Activated T-cell treated with anti-CD3 and anti-CD28 coated beads, Interleukin-2, amount 50 U/mL, for 72 hours (primary cell): Measurements from ENCODE around the gene FAM221A. TPM values are rescaled to one million over a fixed set of nuclear protein-coding genes. Genes with fewer than 3 reads are reported as not detected.

Source experiments
- ATAC-seq, 2 donors: fragments of 150-1000 bp; cut with Tn5 transposase; replicated peaks in 1 of 2; 2 replicates each; pipeline ENCODE4 v1.10.0; 2021; ENCODE audit warnings: moderate library complexity in 2 of 2, mild to moderate bottlenecking in 1 of 2
- DNase-seq, 2 donors: peaks; one replicate each; pipeline ENCODE4 v3.0.0; 2021 to 2022; ENCODE audit warnings: mixed read lengths in 1 of 2
- H3K27ac Mint-ChIP-seq: one replicate; pipeline ENCODE4 v1.8.0; 2022; ENCODE audit warnings: mild to moderate bottlenecking, moderate library complexity, mixed read lengths
- H3K27me3 Mint-ChIP-seq: one replicate; pipeline ENCODE4 v1.8.0; 2022; ENCODE audit warnings: low read depth, mixed read lengths
- H3K36me3 Mint-ChIP-seq, 2 donors: one replicate each; pipeline ENCODE4 v1.8.0; 2022; ENCODE audit warnings: mixed read lengths in 2 of 2, mild to moderate bottlenecking in 1 of 2; ENCODE audit not compliant: insufficient read depth in 2 of 2
- H3K4me1 Mint-ChIP-seq: one replicate; pipeline ENCODE4 v1.8.0; 2022; ENCODE audit warnings: low read depth, mixed read lengths
- H3K4me3 Mint-ChIP-seq, 2 donors: one replicate each; pipeline ENCODE4 v1.8.0; 2022; ENCODE audit warnings: mild to moderate bottlenecking in 2 of 2, mixed read lengths in 2 of 2, moderate library complexity in 2 of 2
- H3K9me3 Mint-ChIP-seq, 2 donors: one replicate each; pipeline ENCODE4 v1.8.0; 2022; ENCODE audit warnings: mixed read lengths in 2 of 2
- total RNA-seq, 2 donors: library from RNA; stranded (reverse); gene quantifications; one replicate each; pipeline ENCODE4 v1.2.3, GENCODE V29; 2022

The FAM221A gene, protein sequence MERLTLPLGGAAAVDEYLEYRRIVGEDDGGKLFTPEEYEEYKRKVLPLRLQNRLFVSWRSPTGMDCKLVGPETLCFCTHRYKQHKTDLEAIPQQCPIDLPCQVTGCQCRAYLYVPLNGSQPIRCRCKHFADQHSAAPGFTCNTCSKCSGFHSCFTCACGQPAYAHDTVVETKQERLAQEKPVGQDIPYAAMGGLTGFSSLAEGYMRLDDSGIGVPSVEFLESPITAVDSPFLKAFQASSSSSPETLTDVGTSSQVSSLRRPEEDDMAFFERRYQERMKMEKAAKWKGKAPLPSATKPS
- 10 to 100 TPM in 1 of 2 donors, 1 to 10 TPM in 1; 8.0 to 10.1 TPM for total RNA-seq

DNA sequence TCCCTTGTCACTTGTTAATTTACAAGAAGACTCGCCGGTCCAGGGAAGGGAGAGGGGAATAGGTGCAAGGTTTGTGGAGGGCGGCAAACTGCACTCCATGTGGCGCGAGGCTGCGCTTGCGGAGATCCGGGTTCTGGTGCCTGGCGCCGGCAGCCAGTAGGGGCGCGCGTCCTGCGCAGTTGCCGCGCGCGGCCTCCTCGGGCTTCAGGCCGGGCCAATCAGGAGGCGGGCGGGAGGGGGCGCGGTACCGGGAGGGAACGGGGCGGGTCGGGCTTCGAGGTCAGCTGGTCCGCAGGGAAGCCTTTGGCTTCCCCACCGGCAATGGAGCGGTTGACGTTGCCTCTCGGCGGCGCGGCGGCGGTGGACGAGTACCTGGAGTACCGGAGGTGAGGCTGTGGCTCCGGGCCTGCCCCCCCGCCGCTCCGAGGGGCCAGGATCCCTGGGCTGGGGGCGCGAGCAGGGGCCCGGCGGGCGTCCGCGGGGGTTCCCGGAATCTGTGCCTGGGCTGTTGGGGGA lies at the start of gene FAM221A:
FAM221A (plus strand) TSS at position 302 of the 516 bp plus-strand sequence; CDS start at position 322, 20 bp downstream.
- ATAC-seq (peak; percentile 97), DNase-seq (peak; percentile 82)
- no peaks in the 10 kb centered on the region for H3K9me3 Mint-ChIP-seq
- H3K36me3 Mint-ChIP-seq = peaks cover 0 to 1% of the 10 kb centered on the region in 2 donors
- peaks cover 8% of the 10 kb centered on the region for H3K27me3 Mint-ChIP-seq
- H3K4me3 Mint-ChIP-seq = peak within 1 kb of the TSS; percentile 85 to 95
- H3K4me1 Mint-ChIP-seq = no peaks in the 10 kb centered on the region
- H3K27ac Mint-ChIP-seq = peak within 1 kb of the TSS; percentile 82

DNA sequence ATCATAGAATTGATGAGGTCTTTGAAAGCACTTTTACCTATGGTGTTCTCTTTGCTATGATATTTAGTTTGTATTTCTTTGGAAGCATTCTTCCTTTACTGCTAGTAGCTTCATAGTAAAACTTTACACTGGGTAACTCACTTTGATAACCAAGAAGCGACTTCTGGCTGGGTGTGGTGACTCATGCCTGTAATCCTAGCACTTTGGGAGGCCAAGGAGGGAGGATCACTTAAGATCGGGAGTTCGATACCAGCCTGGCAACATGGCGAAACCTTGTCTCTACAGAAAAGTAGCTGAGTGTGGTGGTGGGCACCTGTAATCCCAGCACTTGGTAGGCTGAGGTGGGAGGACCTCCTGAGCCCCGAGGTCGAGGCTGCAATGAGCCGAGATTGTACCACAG lies 46.6 kb upstream of the FAM221A start:
- H3K27me3 Mint-ChIP-seq = no peaks in the 10 kb centered on the region
- H3K4me3 Mint-ChIP-seq = no peak overlapping the region
- no peaks in the 10 kb centered on the region for H3K9me3 Mint-ChIP-seq
- no peaks in the 10 kb centered on the region for H3K4me1 Mint-ChIP-seq
- H3K36me3 Mint-ChIP-seq = peaks cover 0 to 1% of the 10 kb centered on the region in 2 donors
- DNase-seq = no peak
- H3K27ac Mint-ChIP-seq = no peak overlapping the region
- no peak for ATAC-seq

DNA sequence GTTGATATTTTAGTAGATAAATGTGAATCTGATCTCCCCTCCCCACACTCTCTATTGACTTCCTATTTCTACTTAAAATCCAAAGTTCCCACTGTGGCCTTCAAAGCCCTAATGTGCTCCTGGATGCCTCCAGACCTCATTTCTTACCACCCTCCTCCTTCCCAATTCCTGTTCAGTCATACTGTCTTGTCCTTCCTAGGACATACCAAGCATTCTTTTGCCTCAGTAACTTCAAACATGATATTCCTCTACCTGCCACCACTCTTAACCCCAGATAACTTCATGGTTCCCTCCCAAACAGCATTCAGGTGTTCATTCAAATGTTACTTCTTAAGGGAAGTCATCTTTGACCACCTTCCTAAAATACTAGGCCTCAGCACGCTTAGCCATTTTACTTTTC lies 34.2 kb upstream of the FAM221A start:
- H3K27me3 Mint-ChIP-seq = no peaks in the 10 kb centered on the region
- DNase-seq (no peak), ATAC-seq (no peak)
- no peaks in the 10 kb centered on the region for H3K4me1 Mint-ChIP-seq
- no peak overlapping the region for H3K4me3 Mint-ChIP-seq
- no peaks in the 10 kb centered on the region for H3K36me3 Mint-ChIP-seq
- no peak overlapping the region for H3K27ac Mint-ChIP-seq
- H3K9me3 Mint-ChIP-seq = no peaks in the 10 kb centered on the region

DNA sequence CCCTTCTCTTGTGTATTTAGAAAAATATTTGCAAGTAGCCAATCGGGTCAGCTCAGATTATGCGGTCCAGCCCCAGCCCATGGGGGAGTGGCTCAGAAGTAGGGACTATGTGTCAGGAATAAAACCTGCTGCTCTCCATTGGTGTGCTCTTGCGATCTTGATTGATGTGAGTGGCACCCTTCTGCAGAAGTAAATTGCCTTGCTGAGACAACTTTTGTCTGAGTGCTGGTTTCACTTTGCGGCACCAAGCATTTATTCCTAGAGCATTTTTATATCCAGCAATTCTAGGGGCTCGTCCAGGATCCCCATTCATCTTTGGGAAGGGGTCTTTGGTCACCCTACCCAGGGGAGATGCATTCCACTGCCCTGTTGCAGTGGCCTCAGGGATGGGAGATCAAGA lies 26.1 kb upstream of the FAM221A start:
- H3K4me1 Mint-ChIP-seq = no peaks in the 10 kb centered on the region
- H3K9me3 Mint-ChIP-seq = peaks cover 11 to 20% of the 10 kb centered on the region in 2 donors
- H3K4me3 Mint-ChIP-seq = no peak overlapping the region
- DNase-seq (no peak), ATAC-seq (no peak)
- no peak overlapping the region for H3K27ac Mint-ChIP-seq
- peaks cover 4 to 12% of the 10 kb centered on the region in 2 donors for H3K36me3 Mint-ChIP-seq
- no peaks in the 10 kb centered on the region for H3K27me3 Mint-ChIP-seq

DNA sequence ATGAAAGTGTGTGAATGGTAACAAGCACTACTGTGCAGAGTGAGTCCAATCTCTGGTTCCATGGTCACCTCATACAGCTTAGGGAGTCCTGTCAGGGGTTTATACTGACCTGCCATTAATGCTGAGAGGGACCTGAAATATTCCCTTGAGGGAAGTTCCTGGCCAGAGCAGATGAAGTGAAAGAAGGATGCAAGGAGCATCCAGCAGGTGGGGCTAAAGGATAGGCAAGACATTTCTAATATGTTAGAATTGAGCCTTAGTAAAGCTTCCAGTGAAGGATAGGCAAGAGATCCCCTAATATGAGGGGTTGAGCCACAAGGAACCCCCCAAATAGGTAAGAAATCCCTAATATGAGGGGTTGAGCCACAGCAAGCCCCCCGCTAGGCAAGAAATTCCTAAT lies 25.5 kb upstream of the FAM221A start:
- ATAC-seq (no peak), DNase-seq (no peak)
- H3K27ac Mint-ChIP-seq = no peak overlapping the region
- peaks cover 11 to 20% of the 10 kb centered on the region in 2 donors for H3K9me3 Mint-ChIP-seq
- no peaks in the 10 kb centered on the region for H3K4me1 Mint-ChIP-seq
- H3K4me3 Mint-ChIP-seq = no peak overlapping the region
- peaks cover 6 to 13% of the 10 kb centered on the region in 2 donors for H3K36me3 Mint-ChIP-seq
- no peaks in the 10 kb centered on the region for H3K27me3 Mint-ChIP-seq

DNA sequence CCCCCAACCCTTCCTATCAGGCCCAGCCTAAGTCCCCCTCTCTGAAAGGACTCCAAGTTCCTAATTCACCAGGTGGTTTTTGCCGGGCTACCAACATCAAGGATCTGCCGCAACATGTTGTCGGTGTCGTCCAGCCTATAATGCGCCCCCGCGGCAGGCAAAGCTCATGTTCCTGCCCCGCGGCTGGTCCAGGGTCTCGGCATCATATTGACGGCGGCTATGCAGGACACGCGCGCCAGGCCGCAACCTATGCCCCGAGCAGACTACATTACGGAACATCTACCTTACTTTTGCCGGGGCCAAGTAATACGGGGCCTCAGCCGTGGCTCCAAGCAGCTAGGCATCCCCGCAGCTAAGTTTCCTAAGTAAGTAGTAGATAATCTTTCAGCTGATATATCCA lies 24.6 kb upstream of the FAM221A start:
- Mint-ChIP-seq H3K36me3 (peaks cover 7 to 13% of the 10 kb centered on the region in 2 donors), H3K9me3 (peaks cover 11 to 20% of the 10 kb centered on the region in 2 donors), H3K4me3 (no peak overlapping the region), H3K27me3 (no peaks in the 10 kb centered on the region), H3K4me1 (no peaks in the 10 kb centered on the region), H3K27ac (no peak overlapping the region)
- no peak for DNase-seq
- ATAC-seq = no peak

DNA sequence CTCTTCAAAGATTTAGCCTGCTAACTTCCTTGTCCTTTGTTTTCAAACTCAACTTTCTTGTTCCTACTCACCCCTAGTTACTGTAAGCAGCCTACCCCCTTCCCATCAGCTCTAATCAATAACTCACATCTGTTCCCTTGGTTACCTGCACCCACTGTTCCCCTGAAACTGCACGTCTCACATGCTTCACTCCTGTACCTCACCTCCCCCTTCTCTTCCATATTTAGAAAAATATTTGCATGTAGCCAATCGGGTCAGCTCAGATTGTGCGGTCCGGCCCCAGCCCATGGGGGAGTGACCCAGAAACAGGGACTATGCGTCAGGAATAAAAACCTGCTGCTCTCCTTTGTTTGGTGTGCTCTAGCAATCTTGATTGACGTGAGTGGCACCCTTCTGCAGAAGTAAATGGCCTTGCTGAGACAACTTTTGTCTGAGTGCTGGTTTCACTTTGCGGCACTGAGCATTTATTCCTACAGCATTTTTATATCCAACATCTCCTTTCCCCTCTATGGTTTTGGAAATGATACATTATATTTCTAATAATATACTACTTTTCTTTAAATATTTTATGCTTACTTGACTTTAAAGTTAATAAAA lies 21.1 kb upstream of the FAM221A start:
- Mint-ChIP-seq H3K4me3 (no peak overlapping the region), H3K27ac (no peak overlapping the region), H3K36me3 (peaks cover 3 to 5% of the 10 kb centered on the region in 2 donors), H3K27me3 (no peaks in the 10 kb centered on the region), H3K9me3 (peaks cover 7 to 16% of the 10 kb centered on the region in 2 donors), H3K4me1 (no peaks in the 10 kb centered on the region)
- no peak for DNase-seq
- no peak for ATAC-seq

DNA sequence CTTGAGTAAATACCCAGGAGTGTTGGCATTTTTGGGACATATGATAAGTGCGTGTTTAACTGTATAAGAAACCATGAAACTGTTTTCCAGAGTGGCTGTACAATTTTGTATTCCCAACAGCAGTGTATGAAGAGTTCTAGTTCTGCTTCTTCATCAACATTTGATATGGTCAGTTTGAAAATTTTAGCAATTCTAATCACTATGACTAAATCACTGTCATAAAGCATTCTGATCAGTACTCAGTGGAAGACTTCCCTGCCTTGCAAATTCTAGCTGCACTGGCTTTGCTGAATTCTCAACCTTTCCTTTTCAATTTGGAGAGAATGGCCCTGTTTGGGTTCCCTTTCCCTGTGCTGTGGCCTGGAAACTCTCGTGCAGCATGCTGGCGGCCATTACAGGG lies 18.6 kb upstream of the FAM221A start:
- Mint-ChIP-seq H3K4me1 (no peaks in the 10 kb centered on the region), H3K4me3 (no peak overlapping the region), H3K27me3 (no peaks in the 10 kb centered on the region), H3K36me3 (peaks cover 1 to 3% of the 10 kb centered on the region in 2 donors), H3K9me3 (peaks cover 6 to 7% of the 10 kb centered on the region in 2 donors), H3K27ac (no peak overlapping the region)
- DNase-seq = no peak
- ATAC-seq = no peak

DNA sequence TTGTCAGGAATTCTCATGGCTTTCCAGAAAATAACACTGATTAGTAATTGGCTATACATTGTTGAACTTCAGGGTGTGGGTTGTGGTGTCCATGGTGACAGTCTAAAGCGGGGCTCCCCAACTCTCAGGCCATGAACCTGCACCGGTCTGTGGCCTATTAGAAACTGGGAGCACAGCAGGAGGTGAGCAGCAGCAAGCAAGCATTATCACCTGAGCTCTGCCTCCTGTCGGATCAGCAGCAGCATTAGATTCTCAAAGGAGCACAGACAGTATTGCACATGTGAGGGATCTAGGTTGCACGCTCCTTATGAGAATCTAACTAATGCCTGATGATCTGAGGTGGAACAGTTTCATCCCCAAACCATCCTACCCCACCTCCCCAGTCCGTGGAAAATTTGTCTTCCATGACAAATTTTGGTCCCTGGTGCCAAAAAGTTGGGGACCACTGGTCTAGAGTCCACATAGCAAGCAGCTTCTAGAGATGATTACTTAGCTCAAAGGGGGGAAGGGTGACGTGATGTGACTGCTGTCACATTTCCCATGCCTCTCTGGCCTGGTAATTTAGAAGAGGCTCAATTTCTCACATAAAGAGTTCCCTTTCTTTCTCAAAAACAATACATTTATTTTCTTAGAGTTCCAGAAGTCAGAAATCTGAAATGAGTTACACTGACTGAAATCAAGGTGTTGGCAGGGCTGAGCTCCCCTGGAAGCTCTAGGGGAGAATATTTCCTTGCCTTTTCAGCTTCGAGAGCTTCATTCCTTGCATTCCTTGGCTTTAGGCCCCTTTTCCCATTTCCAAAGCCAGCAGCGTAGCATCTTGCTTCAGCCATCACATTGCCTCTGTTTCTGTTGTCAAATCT lies 17.6 kb upstream of the FAM221A start:
- Mint-ChIP-seq H3K4me1 (no peaks in the 10 kb centered on the region), H3K36me3 (peaks cover 1 to 3% of the 10 kb centered on the region in 2 donors), H3K27ac (no peak overlapping the region), H3K9me3 (peaks cover 3% of the 10 kb centered on the region in 2 donors), H3K27me3 (no peaks in the 10 kb centered on the region), H3K4me3 (no peak overlapping the region)
- no peak for ATAC-seq
- DNase-seq = no peak

DNA sequence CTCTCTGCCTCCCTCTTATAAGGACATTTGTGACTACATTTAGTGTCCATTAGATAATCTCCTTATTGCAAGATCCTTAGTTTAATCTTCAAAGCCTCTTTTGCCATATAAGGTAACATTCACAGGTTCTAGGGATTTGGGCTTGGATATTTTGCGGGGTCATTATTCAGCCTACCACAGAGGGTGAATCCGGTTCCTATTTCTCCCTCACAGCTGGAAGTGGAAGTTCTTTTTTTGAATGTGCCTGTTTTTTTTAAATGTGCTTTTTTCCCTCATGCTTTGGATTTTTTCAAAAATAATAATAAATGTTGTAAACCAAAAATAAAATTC lies 17.1 kb upstream of the FAM221A start:
- no peak for ATAC-seq
- H3K27me3 Mint-ChIP-seq = no peaks in the 10 kb centered on the region
- H3K4me3 Mint-ChIP-seq = no peak overlapping the region
- peaks cover 1 to 3% of the 10 kb centered on the region in 2 donors for H3K36me3 Mint-ChIP-seq
- no peak overlapping the region for H3K27ac Mint-ChIP-seq
- H3K4me1 Mint-ChIP-seq = no peaks in the 10 kb centered on the region
- no peak for DNase-seq
- H3K9me3 Mint-ChIP-seq = peaks cover 3% of the 10 kb centered on the region in 2 donors

DNA sequence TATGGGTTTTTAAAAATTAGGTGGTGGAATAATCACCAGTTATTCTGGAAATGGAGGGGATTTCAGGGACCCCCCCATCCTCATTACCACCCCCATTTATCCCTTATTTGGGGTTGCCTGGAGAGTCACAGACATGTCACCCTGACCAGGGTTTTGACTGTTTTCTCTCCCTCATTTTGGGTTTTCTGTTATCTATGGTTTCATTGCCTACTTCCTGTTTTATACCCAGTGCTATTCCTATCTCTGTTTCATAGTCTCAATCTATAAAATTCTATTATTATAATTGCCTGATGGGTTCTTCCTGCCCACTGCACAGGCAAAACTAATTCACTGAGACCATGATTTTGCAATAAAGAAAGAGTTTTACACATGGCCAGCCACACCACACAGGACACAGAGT lies 15.9 kb upstream of the FAM221A start:
- DNase-seq (no peak), ATAC-seq (no peak)
- no peaks in the 10 kb centered on the region for H3K9me3 Mint-ChIP-seq
- H3K36me3 Mint-ChIP-seq = peaks cover 1% of the 10 kb centered on the region in 2 donors
- no peaks in the 10 kb centered on the region for H3K27me3 Mint-ChIP-seq
- H3K4me3 Mint-ChIP-seq = no peak overlapping the region
- H3K4me1 Mint-ChIP-seq = no peaks in the 10 kb centered on the region
- H3K27ac Mint-ChIP-seq = no peak overlapping the region

DNA sequence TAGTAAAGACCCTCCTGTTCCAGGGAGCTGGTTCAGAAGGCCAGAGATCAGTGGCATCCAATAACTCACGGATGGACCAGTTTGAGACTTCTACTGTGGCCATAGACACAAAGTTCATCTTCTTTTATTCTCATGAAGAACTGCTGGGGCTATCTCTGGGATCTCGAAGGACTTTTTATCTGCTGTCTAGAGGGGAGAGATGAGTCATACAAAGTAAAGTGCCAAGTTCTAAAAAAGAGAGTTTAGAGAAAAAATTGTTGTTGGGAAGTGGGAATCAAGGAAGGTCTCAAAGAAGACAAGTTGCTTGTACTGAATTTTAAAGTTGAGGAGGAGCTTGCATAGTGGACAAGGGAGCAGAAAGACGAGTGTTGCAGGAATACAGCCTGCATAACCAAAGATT lies 8.0 kb upstream of the FAM221A start:
- ATAC-seq (no peak), DNase-seq (no peak)
- peaks cover 14% of the 10 kb centered on the region for H3K27me3 Mint-ChIP-seq

More for the DNA sequence above, 8.0 kb upstream of the FAM221A start:
- no peak overlapping the region for H3K27ac Mint-ChIP-seq
- no peaks in the 10 kb centered on the region for H3K9me3 Mint-ChIP-seq
- H3K4me3 Mint-ChIP-seq = no peak overlapping the region
- no peaks in the 10 kb centered on the region for H3K4me1 Mint-ChIP-seq
- no peaks in the 10 kb centered on the region for H3K36me3 Mint-ChIP-seq
